HEK293 (cell line): ENCODE measurements around the gene HSF2.

Experiments used
- CTCF ChIP-seq: fragments of 450-650 bp; formaldehyde crosslinking; IDR thresholded peaks from 2 replicates; pipeline ENCODE4 v1.5.1; 2016; ENCODE audit warnings: missing biosample characterization, missing genetic modification characterization
- ELK4 ChIP-seq: IDR thresholded peaks from 2 replicates; pipeline ENCODE4 v1.6.1; 2011; ENCODE audit warnings: mild to moderate bottlenecking, low read depth, low read length, borderline replicate concordance
- OSR2 ChIP-seq: fragments of 450-650 bp; formaldehyde crosslinking; IDR thresholded peaks from 2 replicates; pipeline ENCODE4 v1.5.1; 2016; ENCODE audit warnings: missing biosample characterization, missing genetic modification characterization
- SP3 ChIP-seq: fragments of 450-650 bp; formaldehyde crosslinking; IDR thresholded peaks from 2 replicates; pipeline ENCODE4 v1.5.1; 2016; ENCODE audit warnings: missing biosample characterization, missing genetic modification characterization
- TSHZ1 ChIP-seq: fragments of 450-650 bp; formaldehyde crosslinking; IDR thresholded peaks from 2 replicates; pipeline ENCODE4 v1.5.1; 2016; ENCODE audit warnings: missing biosample characterization, missing genetic modification characterization, borderline replicate concordance
- ZBTB17 ChIP-seq: fragments of 450-650 bp; formaldehyde crosslinking; IDR thresholded peaks from 2 replicates; pipeline ENCODE4 v1.5.1; 2016; ENCODE audit warnings: missing biosample characterization, missing genetic modification characterization
- ZBTB20 ChIP-seq: fragments of 450-650 bp; formaldehyde crosslinking; IDR thresholded peaks from 2 replicates; pipeline ENCODE4 v1.5.1; 2016; ENCODE audit warnings: missing biosample characterization, missing genetic modification characterization
- ZBTB6 ChIP-seq: fragments of 450-650 bp; formaldehyde crosslinking; IDR thresholded peaks from 2 replicates; pipeline ENCODE4 v1.5.1; 2017; ENCODE audit warnings: missing biosample characterization, missing genetic modification characterization
- ZNF169 ChIP-seq: fragments of 450-650 bp; formaldehyde crosslinking; IDR thresholded peaks from 2 replicates; pipeline ENCODE4 v1.5.1; 2016; ENCODE audit warnings: missing biosample characterization, missing genetic modification characterization
- ZNF510 ChIP-seq: fragments of 450-650 bp; formaldehyde crosslinking; IDR thresholded peaks from 2 replicates; pipeline ENCODE4 v1.5.1; 2018; ENCODE audit warnings: mild to moderate bottlenecking, missing genetic modification characterization, missing biosample characterization; ENCODE audit not compliant: insufficient replicate concordance
- ZNF596 ChIP-seq: fragments of 450-650 bp; IDR thresholded peaks from 2 replicates; pipeline ENCODE4 v1.5.0; 2018; ENCODE audit warnings: missing biosample characterization, mild to moderate bottlenecking, missing genetic modification characterization, moderate library complexity
- ZNF629 ChIP-seq: fragments of 450-650 bp; formaldehyde crosslinking; IDR thresholded peaks from 2 replicates; pipeline ENCODE4 v1.5.1; 2017; ENCODE audit warnings: missing biosample characterization, missing genetic modification characterization
- ZNF639 ChIP-seq: fragments of 450-650 bp; formaldehyde crosslinking; IDR thresholded peaks from 2 replicates; pipeline ENCODE4 v1.5.1; 2016; ENCODE audit warnings: missing biosample characterization, missing genetic modification characterization
- ZNF830 ChIP-seq: fragments of 450-650 bp; IDR thresholded peaks from 2 replicates; pipeline ENCODE4 v1.5.0; 2018; ENCODE audit warnings: missing biosample characterization, missing genetic modification characterization, low read depth, mild to moderate bottlenecking, moderate library complexity

DNA sequence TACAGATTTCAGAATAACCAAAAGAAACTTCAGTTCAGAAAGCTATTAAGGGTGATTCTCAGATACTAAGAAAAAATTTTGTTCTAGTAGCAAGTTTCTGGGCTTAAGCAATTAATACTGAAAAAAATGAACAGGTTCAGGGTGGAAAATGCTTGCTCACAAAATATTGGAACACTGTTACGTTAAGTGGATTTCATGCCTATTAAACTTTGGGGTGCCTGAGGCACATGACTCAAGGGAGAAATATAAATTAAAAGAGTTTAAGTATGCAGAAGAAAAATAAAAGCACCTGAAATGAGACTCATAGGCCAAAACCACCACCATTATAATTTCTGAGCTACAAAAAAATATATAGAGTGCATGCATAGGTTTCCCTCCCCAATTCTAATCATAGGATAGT is 32.3 kb upstream of the HSF2 start:
- no peak for TF ChIP-seq OSR2 (tag by site-specific recombination)
- no peak for TF ChIP-seq SP3 (tag by site-specific recombination)
- no peak for TF ChIP-seq CTCF (tag by site-specific recombination)
- no peak for TF ChIP-seq ZNF510 (tag by site-specific recombination)
- TF ChIP-seq TSHZ1 (tag by site-specific recombination): no peak
- no peak for TF ChIP-seq ZBTB20
- no peak for TF ChIP-seq ZNF830
- no peak for TF ChIP-seq ELK4
- TF ChIP-seq ZNF629 (tag by site-specific recombination): no peak
- no peak for TF ChIP-seq ZBTB6 (tag by site-specific recombination)
- TF ChIP-seq ZBTB17 (tag by site-specific recombination): no peak
- no peak for TF ChIP-seq ZNF596 (tag by site-specific recombination)
- TF ChIP-seq ZNF169 (tag by site-specific recombination): no peak
- no peak for TF ChIP-seq ZNF639 (tag by site-specific recombination)
